Measurements from ENCODE around the gene DNHD1.

GRCh38 chr11:6620636-6621035 is 123.6 kb downstream of the DNHD1 start:
- no peak for TF ChIP-seq POLR2A (IDR thresholded peaks at IDR 0.05)
- TF ChIP-seq, protein P1, sequence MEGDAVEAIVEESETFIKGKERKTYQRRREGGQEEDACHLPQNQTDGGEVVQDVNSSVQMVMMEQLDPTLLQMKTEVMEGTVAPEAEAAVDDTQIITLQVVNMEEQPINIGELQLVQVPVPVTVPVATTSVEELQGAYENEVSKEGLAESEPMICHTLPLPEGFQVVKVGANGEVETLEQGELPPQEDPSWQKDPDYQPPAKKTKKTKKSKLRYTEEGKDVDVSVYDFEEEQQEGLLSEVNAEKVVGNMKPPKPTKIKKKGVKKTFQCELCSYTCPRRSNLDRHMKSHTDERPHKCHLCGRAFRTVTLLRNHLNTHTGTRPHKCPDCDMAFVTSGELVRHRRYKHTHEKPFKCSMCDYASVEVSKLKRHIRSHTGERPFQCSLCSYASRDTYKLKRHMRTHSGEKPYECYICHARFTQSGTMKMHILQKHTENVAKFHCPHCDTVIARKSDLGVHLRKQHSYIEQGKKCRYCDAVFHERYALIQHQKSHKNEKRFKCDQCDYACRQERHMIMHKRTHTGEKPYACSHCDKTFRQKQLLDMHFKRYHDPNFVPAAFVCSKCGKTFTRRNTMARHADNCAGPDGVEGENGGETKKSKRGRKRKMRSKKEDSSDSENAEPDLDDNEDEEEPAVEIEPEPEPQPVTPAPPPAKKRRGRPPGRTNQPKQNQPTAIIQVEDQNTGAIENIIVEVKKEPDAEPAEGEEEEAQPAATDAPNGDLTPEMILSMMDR (IDR thresholded peaks at IDR 0.05), result no peak
- TF ChIP-seq POLR2AphosphoS5 (IDR thresholded peaks at IDR 0.05), result no peak

Measured in stomach (tissue), 4 donors.